Activated naive CD8-positive, alpha-beta T cell treated with anti-CD3 and anti-CD28 coated beads for 36 hours (primary cell): ENCODE measurements around the gene VPS4B. TPM values are rescaled to one million over a fixed set of nuclear protein-coding genes. Genes with fewer than 3 reads are reported as not detected.

Experiments used
- DNase-seq: peaks from one replicate; pipeline ENCODE4 v3.0.0; 2021
- H3K27ac Mint-ChIP-seq: one replicate; pipeline ENCODE4 v1.8.0; 2022; ENCODE audit warnings: mild to moderate bottlenecking, moderate library complexity, mixed read lengths
- H3K27me3 Mint-ChIP-seq: one replicate; pipeline ENCODE4 v1.8.0; 2022; ENCODE audit warnings: mild to moderate bottlenecking, mixed read lengths
- H3K36me3 Mint-ChIP-seq: one replicate; pipeline ENCODE4 v1.8.0; 2021; ENCODE audit warnings: mild to moderate bottlenecking, mixed read lengths
- H3K4me1 Mint-ChIP-seq: one replicate; pipeline ENCODE4 v1.8.0; 2021; ENCODE audit warnings: mixed read lengths
- H3K4me3 Mint-ChIP-seq: one replicate; pipeline ENCODE4 v1.8.0; 2022; ENCODE audit warnings: mild to moderate bottlenecking, moderate library complexity, mixed read lengths
- H3K9me3 Mint-ChIP-seq: one replicate; pipeline ENCODE4 v1.8.0; 2022; ENCODE audit warnings: mixed read lengths
- total RNA-seq, 2 experiments: library from RNA; stranded (reverse); gene quantifications; one replicate each; pipeline ENCODE4 v1.2.3, GENCODE V29; 2021

Gene VPS4B
- total RNA-seq, 2 experiments from 2014 or later: 43.3 to 47.3 TPM

GRCh38 chr18:63444580-63444979, 22.3 kb upstream of the VPS4B start:
- H3K36me3 Mint-ChIP-seq: no peaks in the 10 kb centered on the region
- no peak for DNase-seq
- H3K27me3 Mint-ChIP-seq: no peaks in the 10 kb centered on the region

GRCh38 chr18:63443829-63444228, 21.6 kb upstream of the VPS4B start:
- no peak overlapping the region for H3K4me3 Mint-ChIP-seq
- H3K4me1 Mint-ChIP-seq: no peaks in the 10 kb centered on the region
- no peak overlapping the region for H3K27ac Mint-ChIP-seq
- no peak for DNase-seq
- no peaks in the 10 kb centered on the region for H3K27me3 Mint-ChIP-seq
- H3K36me3 Mint-ChIP-seq: no peaks in the 10 kb centered on the region
- no peaks in the 10 kb centered on the region for H3K9me3 Mint-ChIP-seq

More at GRCh38 chr18:63444580-63444979, 22.3 kb upstream of the VPS4B start:
- Mint-ChIP-seq H3K4me3 (no peak overlapping the region), H3K4me1 (no peaks in the 10 kb centered on the region), H3K9me3 (no peaks in the 10 kb centered on the region), H3K27ac (no peak overlapping the region)

DNA sequence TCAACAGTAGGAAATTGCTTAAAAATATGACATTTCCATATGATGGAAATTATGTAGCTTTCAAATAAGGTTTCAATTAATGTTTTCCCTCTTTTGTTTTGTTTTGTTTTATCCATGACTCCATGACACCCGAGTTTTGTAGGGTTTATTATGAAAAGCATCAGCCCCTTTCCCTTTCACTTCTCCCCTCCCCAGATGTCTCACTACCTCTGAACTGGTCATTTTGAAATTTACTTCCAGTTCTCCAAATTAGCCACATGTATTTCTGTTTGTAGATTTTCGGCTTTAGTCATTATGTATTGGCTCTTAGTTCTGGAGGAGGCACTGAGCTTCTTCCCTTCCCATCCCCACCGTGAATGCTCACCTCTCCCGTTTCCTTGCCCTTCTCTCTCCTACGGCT, 18.6 kb upstream of the VPS4B start:
- DNase-seq: no peak
- Mint-ChIP-seq H3K27me3 (peaks cover 5% of the 10 kb centered on the region), H3K9me3 (no peaks in the 10 kb centered on the region), H3K4me1 (no peaks in the 10 kb centered on the region), H3K36me3 (no peaks in the 10 kb centered on the region), H3K27ac (no peak overlapping the region), H3K4me3 (no peak overlapping the region)

GRCh38 chr18:63440219-63440618, 17.9 kb upstream of the VPS4B start:
- peaks cover 5% of the 10 kb centered on the region for H3K27me3 Mint-ChIP-seq
- H3K4me1 Mint-ChIP-seq: no peaks in the 10 kb centered on the region
- H3K4me3 Mint-ChIP-seq: no peak overlapping the region
- H3K36me3 Mint-ChIP-seq: no peaks in the 10 kb centered on the region
- H3K27ac Mint-ChIP-seq: no peak overlapping the region
- DNase-seq: no peak
- no peaks in the 10 kb centered on the region for H3K9me3 Mint-ChIP-seq

DNA sequence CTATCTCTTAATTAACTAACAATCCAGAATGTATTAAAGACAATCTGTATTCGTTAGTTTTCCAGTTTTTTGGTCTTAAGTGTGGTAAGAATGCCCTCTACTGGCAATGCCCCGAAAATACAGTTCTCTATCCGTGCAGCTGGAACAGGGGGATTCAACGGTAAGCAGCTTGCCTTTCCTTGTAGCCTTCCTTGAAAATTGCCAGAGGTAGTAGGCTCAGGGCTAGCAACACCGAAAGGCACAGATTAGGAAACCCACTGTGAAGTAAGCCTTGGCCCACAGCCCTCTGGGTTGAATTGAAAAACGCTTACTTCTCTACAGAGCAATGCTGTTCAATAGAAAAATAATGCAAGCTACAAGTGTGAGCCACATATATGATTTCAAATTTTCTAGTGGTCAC, 17.1 kb upstream of the VPS4B start:
- no peak overlapping the region for H3K4me3 Mint-ChIP-seq
- H3K27ac Mint-ChIP-seq: no peak overlapping the region
- no peaks in the 10 kb centered on the region for H3K4me1 Mint-ChIP-seq
- no peaks in the 10 kb centered on the region for H3K9me3 Mint-ChIP-seq
- no peaks in the 10 kb centered on the region for H3K36me3 Mint-ChIP-seq
- H3K27me3 Mint-ChIP-seq: peaks cover 5% of the 10 kb centered on the region
- peak; percentile 28 for DNase-seq

DNA sequence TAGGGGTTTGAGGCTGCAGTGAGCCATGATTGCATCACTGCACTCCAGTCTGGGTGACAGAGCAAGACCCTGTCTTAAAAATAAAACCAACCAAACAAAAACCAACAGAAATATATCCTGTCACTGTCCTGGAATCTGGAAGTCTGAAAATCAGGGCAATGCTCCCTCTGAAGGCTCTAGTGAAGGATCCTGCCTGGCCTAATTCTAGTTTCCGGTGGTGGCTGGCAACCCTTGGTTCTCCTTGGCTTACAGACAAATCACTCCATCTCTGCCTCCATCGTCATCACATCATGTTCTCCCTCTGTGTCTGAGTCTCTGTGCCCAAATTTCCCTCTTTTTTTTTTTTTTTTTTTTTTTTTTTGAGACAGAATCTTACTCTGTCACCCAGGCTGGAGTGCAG, 15.9 kb upstream of the VPS4B start:
- Mint-ChIP-seq H3K27ac (no peak overlapping the region), H3K27me3 (peaks cover 5% of the 10 kb centered on the region), H3K4me1 (no peaks in the 10 kb centered on the region), H3K36me3 (no peaks in the 10 kb centered on the region), H3K9me3 (no peaks in the 10 kb centered on the region), H3K4me3 (no peak overlapping the region)
- no peak for DNase-seq

- no peak for DNase-seq
- Mint-ChIP-seq H3K4me3 (no peak overlapping the region), H3K9me3 (no peaks in the 10 kb centered on the region), H3K27me3 (peaks cover 5% of the 10 kb centered on the region), H3K27ac (no peak overlapping the region), H3K4me1 (no peaks in the 10 kb centered on the region), H3K36me3 (no peaks in the 10 kb centered on the region)
Observed at GRCh38 chr18:63433334-63433866, 11.1 kb upstream of the VPS4B start.

GRCh38 chr18:63431180-63431579, 8.9 kb upstream of the VPS4B start:
- Mint-ChIP-seq H3K4me3 (no peak overlapping the region), H3K27me3 (no peaks in the 10 kb centered on the region), H3K4me1 (no peaks in the 10 kb centered on the region), H3K36me3 (no peaks in the 10 kb centered on the region), H3K9me3 (no peaks in the 10 kb centered on the region), H3K27ac (no peak overlapping the region)
- DNase-seq: no peak

GRCh38 chr18:63430526-63430925, 8.2 kb upstream of the VPS4B start:
- DNase-seq: no peak
- no peak overlapping the region for H3K4me3 Mint-ChIP-seq
- no peaks in the 10 kb centered on the region for H3K4me1 Mint-ChIP-seq
- no peaks in the 10 kb centered on the region for H3K36me3 Mint-ChIP-seq
- peaks cover 4% of the 10 kb centered on the region for H3K27me3 Mint-ChIP-seq
- H3K9me3 Mint-ChIP-seq: no peaks in the 10 kb centered on the region
- no peak overlapping the region for H3K27ac Mint-ChIP-seq

- Mint-ChIP-seq H3K27me3 (peaks cover 4% of the 10 kb centered on the region), H3K9me3 (no peaks in the 10 kb centered on the region), H3K27ac (no peak overlapping the region), H3K4me1 (peaks cover 8% of the 10 kb centered on the region), H3K36me3 (no peaks in the 10 kb centered on the region), H3K4me3 (no peak overlapping the region)
- no peak for DNase-seq
Observed at GRCh38 chr18:63427558-63427957, 5.3 kb upstream of the VPS4B start.

DNA sequence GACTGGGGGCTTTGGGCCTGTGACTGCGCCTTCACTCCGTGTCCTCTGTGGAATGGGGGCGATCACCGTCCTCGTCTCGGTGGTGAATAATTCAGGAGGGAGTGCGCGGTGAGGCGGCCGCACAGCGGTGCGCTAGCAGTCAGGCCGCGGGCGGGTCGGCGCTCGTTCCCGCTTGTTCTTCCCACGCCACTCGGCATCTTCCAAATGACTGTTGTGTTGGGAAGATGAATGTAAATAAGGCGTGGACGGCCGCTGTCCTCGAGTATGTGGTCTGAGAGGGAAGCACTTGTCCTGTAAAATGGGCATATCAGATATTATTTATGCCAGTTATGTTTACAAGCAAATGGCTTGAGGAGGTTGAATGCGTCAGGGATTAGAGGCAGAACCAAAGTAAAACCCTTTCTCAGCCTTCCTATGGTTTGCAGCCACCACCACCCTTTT, 608 bp upstream of the VPS4B start:
- Mint-ChIP-seq H3K4me3 (peak overlapping the region; percentile 91), H3K9me3 (no peaks in the 10 kb centered on the region), H3K27ac (peak overlapping the region; percentile 97), H3K36me3 (peaks cover 3% of the 10 kb centered on the region), H3K27me3 (peaks cover 7% of the 10 kb centered on the region), H3K4me1 (peaks cover 22% of the 10 kb centered on the region)
- no peak for DNase-seq

GRCh38 chr18:63421514-63421913, 762 bp downstream of the VPS4B start:
- H3K4me1 Mint-ChIP-seq: peaks cover 22% of the 10 kb centered on the region
- H3K27me3 Mint-ChIP-seq: peaks cover 7% of the 10 kb centered on the region
- H3K9me3 Mint-ChIP-seq: no peaks in the 10 kb centered on the region
- H3K27ac Mint-ChIP-seq: peak overlapping the region; percentile 97
- peaks cover 3% of the 10 kb centered on the region for H3K36me3 Mint-ChIP-seq
- peak overlapping the region; percentile 91 for H3K4me3 Mint-ChIP-seq
- DNase-seq: no peak

- Mint-ChIP-seq H3K36me3 (peaks cover 26% of the 10 kb centered on the region), H3K27me3 (no peaks in the 10 kb centered on the region), H3K4me3 (no peak overlapping the region), H3K4me1 (peaks cover 46% of the 10 kb centered on the region), H3K27ac (peak overlapping the region; percentile 40), H3K9me3 (no peaks in the 10 kb centered on the region)
- DNase-seq: no peak
Observed at GRCh38 chr18:63412953-63413352, 9.3 kb downstream of the VPS4B start.

- peaks cover 46% of the 10 kb centered on the region for H3K4me1 Mint-ChIP-seq
- H3K27me3 Mint-ChIP-seq: no peaks in the 10 kb centered on the region
- H3K36me3 Mint-ChIP-seq: peaks cover 31% of the 10 kb centered on the region
- peak overlapping the region; percentile 36 for H3K27ac Mint-ChIP-seq
- DNase-seq: no peak
- H3K9me3 Mint-ChIP-seq: no peaks in the 10 kb centered on the region
- no peak overlapping the region for H3K4me3 Mint-ChIP-seq
Observed at GRCh38 chr18:63410792-63411191, 11.5 kb downstream of the VPS4B start.

GRCh38 chr18:63409301-63409700, 13.0 kb downstream of the VPS4B start:
- H3K4me3 Mint-ChIP-seq: no peak overlapping the region

GRCh38 chr18:63407734-63408133, 14.5 kb downstream of the VPS4B start:
- peaks cover 34% of the 10 kb centered on the region for H3K4me1 Mint-ChIP-seq
- no peak for DNase-seq
- H3K4me3 Mint-ChIP-seq: no peak overlapping the region
- H3K9me3 Mint-ChIP-seq: no peaks in the 10 kb centered on the region
- no peaks in the 10 kb centered on the region for H3K27me3 Mint-ChIP-seq
- peak overlapping the region; percentile 6 for H3K27ac Mint-ChIP-seq
- peaks cover 25% of the 10 kb centered on the region for H3K36me3 Mint-ChIP-seq

More at GRCh38 chr18:63409301-63409700, 13.0 kb downstream of the VPS4B start:
- Mint-ChIP-seq H3K27ac (peak overlapping the region; percentile 51), H3K36me3 (peaks cover 25% of the 10 kb centered on the region), H3K27me3 (no peaks in the 10 kb centered on the region), H3K4me1 (peaks cover 41% of the 10 kb centered on the region), H3K9me3 (no peaks in the 10 kb centered on the region)
- no peak for DNase-seq
